Measurements from ENCODE around the gene VAPA.

VAPA gene, protein sequence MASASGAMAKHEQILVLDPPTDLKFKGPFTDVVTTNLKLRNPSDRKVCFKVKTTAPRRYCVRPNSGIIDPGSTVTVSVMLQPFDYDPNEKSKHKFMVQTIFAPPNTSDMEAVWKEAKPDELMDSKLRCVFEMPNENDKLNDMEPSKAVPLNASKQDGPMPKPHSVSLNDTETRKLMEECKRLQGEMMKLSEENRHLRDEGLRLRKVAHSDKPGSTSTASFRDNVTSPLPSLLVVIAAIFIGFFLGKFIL

DNA sequence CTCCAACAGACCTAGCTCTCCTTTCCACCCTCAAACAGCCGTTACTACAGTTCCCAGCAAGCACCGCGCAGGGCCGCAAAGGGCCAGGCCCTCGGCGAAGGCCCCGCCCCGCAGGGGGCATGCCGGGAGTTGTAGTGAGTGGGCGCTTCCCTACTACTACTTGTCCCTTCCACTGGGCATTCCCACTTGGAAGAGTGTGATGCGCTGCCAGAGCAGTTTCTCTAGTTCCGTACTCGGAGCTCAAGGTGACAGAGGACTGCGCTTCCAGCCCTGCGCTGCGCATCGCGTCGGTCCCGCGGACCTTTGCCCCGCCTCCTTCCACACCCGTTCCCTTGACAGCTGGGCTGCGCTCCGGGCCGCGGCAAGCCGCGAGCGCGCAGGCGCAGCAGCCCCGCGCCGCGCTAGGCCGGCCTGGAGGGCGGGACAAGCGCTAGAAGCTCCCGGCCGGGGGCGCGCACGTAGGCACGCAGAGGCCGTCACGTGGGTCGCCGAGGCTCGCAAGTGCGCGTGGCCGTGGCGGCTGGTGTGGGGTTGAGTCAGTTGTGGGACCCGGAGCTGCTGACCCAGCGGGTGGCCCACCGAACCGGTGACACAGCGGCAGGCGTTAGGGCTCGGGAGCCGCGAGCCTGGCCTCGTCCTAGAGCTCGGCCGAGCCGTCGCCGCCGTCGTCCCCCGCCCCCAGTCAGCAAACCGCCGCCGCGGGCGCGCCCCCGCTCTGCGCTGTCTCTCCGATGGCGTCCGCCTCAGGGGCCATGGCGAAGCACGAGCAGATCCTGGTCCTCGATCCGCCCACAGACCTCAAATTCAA lies at the start of gene VAPA:
Gene VAPA (plus strand): TSS at position 491 of the 808 bp plus-strand sequence. CDS start 241 bp downstream, at position 732.
- peak; percentile 89 for DNase-seq

DNA sequence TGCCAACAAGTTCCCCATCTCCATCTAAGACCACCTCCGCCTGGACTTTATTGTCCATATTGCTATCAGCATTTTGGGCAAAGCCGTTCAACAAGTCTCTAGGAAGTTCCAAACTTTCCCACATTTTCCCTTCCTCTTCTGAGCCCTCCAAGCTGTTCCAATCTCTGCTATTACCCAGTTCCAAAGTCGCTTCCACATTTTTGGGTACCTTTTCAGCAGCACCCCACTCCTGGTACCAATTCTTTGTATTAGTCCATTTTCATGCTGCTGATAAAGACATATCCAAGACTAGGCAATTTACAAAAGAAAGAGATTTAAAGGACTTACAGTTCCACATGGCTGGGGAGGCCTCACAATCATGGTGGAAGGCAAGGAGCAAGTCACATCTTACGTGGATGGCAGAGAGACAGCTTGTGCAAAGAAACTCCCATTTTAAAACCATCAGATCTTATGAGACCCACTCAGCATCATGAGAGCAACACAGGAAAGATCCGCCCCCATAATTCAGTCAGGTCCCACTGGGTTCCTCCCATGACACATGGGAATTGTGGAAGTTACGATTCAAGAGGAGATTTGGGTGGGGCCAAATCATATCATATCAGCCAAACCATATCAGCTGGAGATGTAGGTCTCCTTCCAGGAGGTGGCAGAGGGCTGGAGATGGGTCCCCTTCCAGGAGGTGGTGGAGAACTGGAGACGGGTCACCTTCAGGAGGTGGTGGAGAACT lies 47.9 kb upstream of the VAPA start:
- DNase-seq = no peak

- DNase-seq = no peak
Measured at GRCh38 chr18:9866627-9867026, 47.2 kb upstream of the VAPA start.

GRCh38 chr18:9867071-9867594 lies 46.7 kb upstream of the VAPA start:
- DNase-seq = no peak

DNA sequence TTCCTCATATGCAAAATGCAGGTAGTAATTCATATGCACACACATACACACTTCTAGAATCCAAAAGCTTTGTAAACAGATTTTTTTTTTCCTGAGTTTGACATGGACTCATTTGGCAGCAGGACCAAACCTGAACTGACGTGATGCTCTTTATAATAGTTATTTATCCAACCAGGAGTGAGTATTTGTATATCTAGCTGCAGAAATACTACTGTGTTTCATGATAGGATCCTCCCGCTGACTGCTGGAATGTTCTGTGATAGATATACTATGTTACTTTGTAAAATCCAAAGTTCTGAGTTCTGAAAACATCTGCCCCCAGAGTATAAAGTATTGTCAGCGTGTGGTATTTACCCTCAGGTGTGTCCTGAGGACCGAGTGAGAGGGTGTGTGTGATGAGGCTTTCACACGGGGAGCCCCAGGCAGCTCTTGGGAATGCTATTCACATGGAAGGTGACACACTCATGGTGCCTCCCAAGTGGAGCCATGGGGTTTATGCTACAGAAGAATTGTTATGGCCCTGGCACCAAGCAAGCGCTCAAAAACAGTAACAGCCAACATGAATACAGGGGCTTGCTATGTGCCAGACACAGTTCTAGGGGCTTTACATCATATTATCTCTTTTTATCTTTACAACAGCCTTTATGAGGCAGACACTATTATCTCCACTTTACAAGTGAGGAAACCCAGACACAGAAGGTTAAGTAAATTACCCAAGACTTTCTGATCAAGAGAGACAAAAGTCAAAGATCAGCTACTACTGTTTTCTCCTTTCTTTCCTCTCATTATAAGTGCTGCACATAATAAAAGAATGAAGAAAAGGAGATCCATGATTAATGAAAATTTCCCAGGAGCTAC lies 44.7 kb upstream of the VAPA start:
- DNase-seq = no peak

- DNase-seq = no peak
Measured at GRCh38 chr18:9869715-9870430, 43.9 kb upstream of the VAPA start.

DNA sequence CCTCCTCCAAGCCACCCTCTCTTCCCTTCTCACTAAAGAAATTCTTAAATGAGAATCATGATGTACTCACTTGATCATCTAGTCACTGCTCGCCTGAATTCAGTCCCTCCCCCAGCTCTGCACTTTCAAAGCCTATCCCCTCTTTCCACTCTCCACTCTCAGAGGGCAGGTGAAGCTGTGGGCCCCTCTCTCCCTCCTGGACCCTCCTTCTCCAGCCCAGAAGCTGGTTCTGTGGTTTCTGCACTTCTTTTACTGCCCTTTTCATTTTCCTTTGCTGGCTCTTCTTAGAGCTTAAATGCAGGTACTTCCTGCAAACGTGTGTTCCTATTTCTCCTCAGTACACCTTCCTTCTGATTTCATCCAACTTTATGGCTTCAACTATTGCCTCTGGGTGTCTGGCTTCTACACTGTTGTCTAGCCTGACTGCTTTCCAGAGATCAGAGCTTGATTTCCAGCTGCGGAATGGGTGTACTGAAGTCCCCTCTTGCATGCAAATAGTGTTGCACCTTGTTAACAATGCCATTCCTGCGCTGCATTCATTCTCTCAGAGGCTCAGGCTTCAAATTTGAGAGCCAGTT lies 43.3 kb upstream of the VAPA start:
- no peak for DNase-seq

DNA sequence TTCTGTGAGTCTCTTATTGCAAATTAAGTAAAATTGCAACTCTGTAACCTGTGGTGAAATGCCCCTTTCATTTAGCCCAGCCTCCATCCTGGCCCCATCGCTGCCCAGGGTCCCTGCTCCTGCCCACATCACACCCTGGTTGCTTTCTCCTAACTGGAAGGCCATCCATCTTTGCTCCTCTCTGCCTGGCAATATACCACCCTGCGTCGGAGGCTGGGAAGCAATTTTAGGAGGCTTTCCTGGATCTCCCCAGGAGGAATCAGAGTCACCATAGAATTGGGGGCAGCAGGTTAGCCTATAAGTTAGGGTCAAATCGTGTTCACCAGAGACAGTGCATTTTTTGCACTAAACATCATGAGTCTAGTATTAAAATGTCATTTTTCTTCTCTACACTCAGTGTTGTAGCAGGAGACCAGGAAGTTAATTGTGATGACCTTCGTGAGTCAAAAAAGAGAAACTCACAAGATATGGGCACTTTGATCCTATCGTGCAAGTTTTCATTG lies 42.5 kb upstream of the VAPA start:
- DNase-seq = no peak

DNA sequence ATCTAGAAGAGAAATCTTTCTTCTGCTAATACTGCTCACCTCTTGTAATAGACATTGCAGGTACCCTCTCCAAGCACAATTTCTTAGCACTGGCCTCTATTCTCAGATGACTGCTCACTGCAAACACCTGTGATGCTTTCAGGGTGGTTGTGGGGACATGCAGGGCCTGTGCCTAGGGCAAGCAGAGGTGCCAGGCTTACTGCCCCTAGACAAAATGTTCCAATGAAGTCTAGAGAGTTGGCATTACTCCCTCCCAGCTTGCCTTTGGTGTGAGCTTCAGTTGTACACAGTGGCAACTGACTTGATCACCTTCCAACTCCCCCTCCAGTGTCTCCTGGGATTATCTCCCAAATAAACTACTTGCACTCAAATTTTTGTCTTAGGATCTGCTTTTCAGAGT lies 41.0 kb upstream of the VAPA start:
- no peak for DNase-seq

GRCh38 chr18:9874728-9875127 lies 39.1 kb upstream of the VAPA start:
- no peak for DNase-seq

- no peak for DNase-seq
Measured at GRCh38 chr18:9876212-9876866, 37.5 kb upstream of the VAPA start.

- no peak for DNase-seq
Measured at GRCh38 chr18:9876867-9877654, 36.8 kb upstream of the VAPA start.

DNA sequence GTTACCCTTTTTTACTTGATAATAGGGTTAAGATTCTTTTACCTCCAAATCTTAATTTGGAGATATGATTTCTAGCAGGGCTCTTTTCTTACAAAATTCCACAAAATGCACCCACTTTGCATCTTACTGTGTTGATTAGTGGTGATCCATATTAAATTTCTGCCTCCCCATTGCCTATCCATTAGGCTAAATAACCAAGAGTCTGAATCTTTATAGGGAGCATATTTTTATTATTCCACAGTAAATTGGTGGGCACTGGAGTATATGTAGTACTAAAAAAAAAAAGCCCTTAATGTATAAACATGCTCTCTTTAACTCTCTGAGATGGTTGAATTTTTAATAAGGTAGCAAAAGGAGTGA lies 36.2 kb upstream of the VAPA start:
- DNase-seq = no peak

DNA sequence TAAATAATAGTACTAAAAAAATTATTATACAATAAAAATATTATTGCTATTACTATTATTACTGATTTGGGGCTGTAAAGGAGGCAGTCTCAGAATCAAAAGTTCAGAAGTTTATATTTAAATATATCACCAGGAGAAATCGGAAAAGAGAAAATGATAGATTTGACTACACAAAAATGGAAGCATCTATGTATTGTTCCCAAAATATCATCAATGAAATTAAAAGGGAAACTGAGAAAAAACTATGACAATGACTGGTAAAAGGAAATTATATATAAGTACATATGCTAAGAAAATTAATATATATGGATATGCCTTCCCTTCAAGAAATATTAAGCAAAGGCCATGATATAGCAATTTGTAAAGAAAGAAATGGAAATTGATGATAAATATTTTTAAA lies 35.7 kb upstream of the VAPA start:
- DNase-seq = no peak

DNA sequence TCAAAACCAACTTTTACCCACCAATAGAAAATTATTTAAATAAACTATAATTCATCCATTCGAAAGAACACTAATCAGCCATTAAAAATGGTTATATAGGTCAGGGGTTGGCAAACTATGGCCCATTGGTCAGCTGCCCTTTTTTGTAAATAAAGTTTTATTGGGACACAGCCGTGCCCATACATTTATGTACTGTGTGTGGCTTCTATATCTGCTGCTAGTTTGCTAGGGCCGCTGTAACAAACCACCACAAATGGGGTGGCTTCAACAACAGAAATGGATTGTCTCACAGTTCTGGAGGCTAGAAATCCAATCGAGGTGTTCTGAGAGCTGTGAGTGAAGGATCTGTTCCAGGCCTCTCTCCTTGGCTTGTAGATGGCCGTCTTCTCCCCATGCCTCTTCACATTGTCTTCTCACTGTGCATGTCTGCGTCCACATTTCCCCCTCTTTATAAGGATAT lies 35.0 kb upstream of the VAPA start:
- DNase-seq = no peak

DNA sequence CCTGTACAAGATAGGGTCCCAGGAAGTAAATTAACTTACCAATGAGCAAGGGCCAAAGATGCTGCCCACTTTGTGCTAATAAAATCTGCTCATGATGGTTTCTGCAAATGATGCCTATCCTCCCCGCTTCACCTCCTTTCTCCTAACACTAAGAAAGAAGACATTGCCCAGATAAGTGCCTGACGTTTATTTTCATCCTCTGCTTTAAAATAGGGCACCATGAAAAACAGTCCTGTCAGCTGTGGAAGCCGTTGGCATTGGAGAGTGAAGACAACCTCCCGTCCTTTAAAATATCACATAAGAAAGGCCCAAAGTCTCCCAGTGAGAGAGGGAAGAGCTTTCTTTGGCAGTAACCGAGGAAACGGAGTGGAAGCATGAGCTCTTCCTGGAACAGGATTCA lies 29.7 kb upstream of the VAPA start:
- no peak for DNase-seq

GRCh38 chr18:9884532-9885140 lies 29.2 kb upstream of the VAPA start:
- no peak for DNase-seq

GRCh38 chr18:9885170-9886004 lies 28.4 kb upstream of the VAPA start, which contains the start of gene TXNDC2:
Gene TXNDC2, plus strand, starts transcription at chr18:9885973. Its CDS starts 708 bp downstream, at chr18:9886681.
- no peak for DNase-seq
